NCI-H748 (cell line): ENCODE results near the gene NCS1.

Experiments
- DNase-seq: peaks from one replicate; lab custom pipeline; 2025; ENCODE audit not compliant: unreplicated experiment; lab: John Stamatoyannopoulos, UW

NCS1 gene

GRCh38 chr9:130211548-130212226 is 39.5 kb downstream of the NCS1 start:
- DNase-seq = no peak

GRCh38 chr9:130212543-130213297 is 40.5 kb downstream of the NCS1 start:
- no peak for DNase-seq

GRCh38 chr9:130213911-130214761 is 41.9 kb downstream of the NCS1 start:
- no peak for DNase-seq

- DNase-seq = no peak
Measured at GRCh38 chr9:130214776-130215340, 42.7 kb downstream of the NCS1 start.

- DNase-seq = no peak
Measured at GRCh38 chr9:130215341-130216119, 43.3 kb downstream of the NCS1 start.

GRCh38 chr9:130217838-130218237 is 45.6 kb downstream of the NCS1 start:
- no peak for DNase-seq

- no peak for DNase-seq
Measured at GRCh38 chr9:130219661-130220096, 47.5 kb downstream of the NCS1 start.

- no peak for DNase-seq
Measured at GRCh38 chr9:130220352-130220751, 48.1 kb downstream of the NCS1 start.

- DNase-seq = no peak
Measured at GRCh38 chr9:130222833-130223232, 50.6 kb downstream of the NCS1 start.

- no peak for DNase-seq
Measured at GRCh38 chr9:130225071-130225470, 52.9 kb downstream of the NCS1 start.

- DNase-seq = no peak
Measured at GRCh38 chr9:130225586-130225985, 53.4 kb downstream of the NCS1 start.

- DNase-seq = no peak
Measured at GRCh38 chr9:130226112-130226511, 53.9 kb downstream of the NCS1 start.

- DNase-seq = no peak
Measured at GRCh38 chr9:130227833-130228232, 55.6 kb downstream of the NCS1 start.

GRCh38 chr9:130229759-130230158 is 57.6 kb downstream of the NCS1 start:
- DNase-seq = no peak

GRCh38 chr9:130230631-130231030 is 58.4 kb downstream of the NCS1 start:
- no peak for DNase-seq

- DNase-seq = no peak
Measured at GRCh38 chr9:130232899-130233586, 60.8 kb downstream of the NCS1 start.

GRCh38 chr9:130233587-130233945 is 61.4 kb downstream of the NCS1 start:
- no peak for DNase-seq

GRCh38 chr9:130234340-130235260 is 62.4 kb downstream of the NCS1 start:
- DNase-seq = no peak
